PC-9 (cell line): ENCODE data around the gene MFAP3. TPM values are rescaled to one million over a fixed set of nuclear protein-coding genes. Genes with fewer than 3 reads are reported as not detected.

Experiments used
- BruUV-seq: library from RNA; stranded (reverse); fragments of 400-500 nt; replicated peaks from 2 replicates; lab custom pipeline; 2021; lab: Mats Ljungman, UMichigan
- CTCF ChIA-PET: fragments of 300-600 bp; sonication (Branson Sonifier 250); formaldehyde crosslinking; loops from one replicate; lab custom pipeline; 2022; ENCODE audit warnings: antibody characterized with exemption; lab: Charles Lee
- POLR2A ChIA-PET: fragments of 300-600 bp; sonication (Branson Sonifier 250); formaldehyde crosslinking; loops from one replicate; lab custom pipeline; 2022; ENCODE audit warnings: antibody characterized with exemption; ENCODE audit not compliant: unreplicated experiment; lab: Charles Lee
- DNase-seq, 2 experiments: peaks; one replicate each; pipeline versions ENCODE4 v3.0.0 to v3.0.0-alpha.2; 2015 to 2022; ENCODE audit warnings: mixed read lengths in 1 of 2
- H2AFZ ChIP-seq: fragments of 200-600 bp; sonication (generic); 2 replicates; pipeline ENCODE4 v1.8.1; 2017; ENCODE audit warnings: antibody characterized with exemption
- H3F3A ChIP-seq: fragments of 200-600 bp; sonication (generic); 2 replicates; pipeline ENCODE4 v1.8.1; 2017; ENCODE audit warnings: antibody characterized with exemption, mild to moderate bottlenecking, low read depth; ENCODE audit not compliant: insufficient read depth
- H3K27ac ChIP-seq: fragments of 200-600 bp; sonication (generic); 2 replicates; pipeline ENCODE4 v1.6.1; 2016; ENCODE audit warnings: mixed run types
- H3K27me3 ChIP-seq: fragments of 200-600 bp; sonication (generic); 2 replicates; pipeline ENCODE4 v1.6.1; 2016; ENCODE audit warnings: low read depth, mixed run types; ENCODE audit not compliant: insufficient read depth
- H3K36me3 ChIP-seq: fragments of 200-600 bp; sonication (generic); 2 replicates; pipeline ENCODE4 v1.6.1; 2016; ENCODE audit warnings: low read depth, mixed run types
- H3K4me1 ChIP-seq: fragments of 200-600 bp; sonication (generic); replicated peaks from 2 replicates; pipeline ENCODE4 v1.6.1; 2016; ENCODE audit warnings: mixed run types; ENCODE audit not compliant: insufficient read depth
- H3K4me2 ChIP-seq: fragments of 200-600 bp; sonication (generic); 2 replicates; pipeline ENCODE4 v1.6.1; 2017; ENCODE audit warnings: mixed run types
- H3K4me3 ChIP-seq: fragments of 200-600 bp; sonication (generic); 2 replicates; pipeline ENCODE4 v1.6.1; 2016; ENCODE audit warnings: mixed run types
- H3K79me2 ChIP-seq: fragments of 200-600 bp; sonication (generic); 2 replicates; pipeline ENCODE4 v1.6.1; 2017; ENCODE audit warnings: low read depth, mixed run types
- H3K9me2 ChIP-seq: fragments of 200-600 bp; sonication (generic); 2 replicates; pipeline ENCODE4 v1.8.1; 2017; ENCODE audit warnings: mild to moderate bottlenecking; ENCODE audit not compliant: insufficient read depth
- H3K9me3 ChIP-seq: fragments of 200-600 bp; sonication (generic); 2 replicates; pipeline ENCODE4 v1.8.1; 2016; ENCODE audit warnings: low read depth; ENCODE audit not compliant: insufficient read depth
- H4K20me1 ChIP-seq: fragments of 200-600 bp; sonication (generic); 2 replicates; pipeline ENCODE4 v1.8.1; 2017; ENCODE audit not compliant: insufficient read depth
- EZH2 ChIP-seq: fragments of 200-600 bp; sonication (generic); IDR thresholded peaks from 2 replicates; pipeline ENCODE4 v1.8.0; 2017; ENCODE audit warnings: antibody characterized with exemption, low read depth
- intact Hi-C: fragments of 100-400 bp; cut with micrococcal nuclease; formaldehyde crosslinking; loops from one replicate; pipeline ENCODE4 v1.10.0; 2022; ENCODE audit not compliant: unreplicated experiment
- total RNA-seq: library from RNA; stranded (reverse); gene quantifications from 2 replicates; pipeline ENCODE4 v1.2.3, GENCODE V29; 2021
- TF ChIP-seq, protein P1 (sequence below): fragments of 200-600 bp; sonication (generic); conservative IDR thresholded peaks from 2 replicates; pipeline ENCODE4 v1.6.1; 2017; ENCODE audit warnings: mixed run types, antibody characterized with exemption, mild to moderate bottlenecking, moderate library complexity

MFAP3 gene
- total RNA-seq, 1 experiment from 2014 or later = 29.3 TPM

- Histone ChIP-seq H3K79me2 (peaks cover 39% of the 10 kb centered on the region), H4K20me1 (no peaks in the 10 kb centered on the region), H3K27me3 (no peaks in the 10 kb centered on the region), H3K9me2 (no peaks in the 10 kb centered on the region), H3K4me3 (peak overlapping the region; percentile 85), H3F3A (peaks cover 11% of the 10 kb centered on the region), H3K9me3 (no peaks in the 10 kb centered on the region), H3K27ac (no peak overlapping the region; the same call in 1 of the 2 replicates), H3K4me1 (peaks cover 20% of the 10 kb centered on the region), H2AFZ (peak overlapping the region; percentile 98), H3K36me3 (no peaks in the 10 kb centered on the region), H3K4me2 (peak overlapping the region; percentile 97)
- ChIA-PET POLR2A (interaction anchor here (0.5 to 1.0 kb wide), 4 partner anchors 15 to 499 kb away, joined by 3 to 19 read pairs (median 4); no protein-coding TSS in a partner anchor), CTCF (interaction anchor here (0.7 to 1.1 kb wide), 2 partner anchors 65 to 151 kb away, joined by 3 read pairs; partner anchors contain the start of gene GALNT10)
- intact Hi-C loops = loop anchor here (2.0 kb wide), 1 partner anchor 19 kb away; no protein-coding TSS in a partner anchor
- DNase-seq = no peak
- TF ChIP-seq EZH2 = no peak
- TF ChIP-seq, protein P1, sequence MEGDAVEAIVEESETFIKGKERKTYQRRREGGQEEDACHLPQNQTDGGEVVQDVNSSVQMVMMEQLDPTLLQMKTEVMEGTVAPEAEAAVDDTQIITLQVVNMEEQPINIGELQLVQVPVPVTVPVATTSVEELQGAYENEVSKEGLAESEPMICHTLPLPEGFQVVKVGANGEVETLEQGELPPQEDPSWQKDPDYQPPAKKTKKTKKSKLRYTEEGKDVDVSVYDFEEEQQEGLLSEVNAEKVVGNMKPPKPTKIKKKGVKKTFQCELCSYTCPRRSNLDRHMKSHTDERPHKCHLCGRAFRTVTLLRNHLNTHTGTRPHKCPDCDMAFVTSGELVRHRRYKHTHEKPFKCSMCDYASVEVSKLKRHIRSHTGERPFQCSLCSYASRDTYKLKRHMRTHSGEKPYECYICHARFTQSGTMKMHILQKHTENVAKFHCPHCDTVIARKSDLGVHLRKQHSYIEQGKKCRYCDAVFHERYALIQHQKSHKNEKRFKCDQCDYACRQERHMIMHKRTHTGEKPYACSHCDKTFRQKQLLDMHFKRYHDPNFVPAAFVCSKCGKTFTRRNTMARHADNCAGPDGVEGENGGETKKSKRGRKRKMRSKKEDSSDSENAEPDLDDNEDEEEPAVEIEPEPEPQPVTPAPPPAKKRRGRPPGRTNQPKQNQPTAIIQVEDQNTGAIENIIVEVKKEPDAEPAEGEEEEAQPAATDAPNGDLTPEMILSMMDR = no peak
- BruUV-seq = TSS peak; percentile 75
Measured at GRCh38 chr5:154039458-154039829, 677 bp downstream of the MFAP3 start.

DNA sequence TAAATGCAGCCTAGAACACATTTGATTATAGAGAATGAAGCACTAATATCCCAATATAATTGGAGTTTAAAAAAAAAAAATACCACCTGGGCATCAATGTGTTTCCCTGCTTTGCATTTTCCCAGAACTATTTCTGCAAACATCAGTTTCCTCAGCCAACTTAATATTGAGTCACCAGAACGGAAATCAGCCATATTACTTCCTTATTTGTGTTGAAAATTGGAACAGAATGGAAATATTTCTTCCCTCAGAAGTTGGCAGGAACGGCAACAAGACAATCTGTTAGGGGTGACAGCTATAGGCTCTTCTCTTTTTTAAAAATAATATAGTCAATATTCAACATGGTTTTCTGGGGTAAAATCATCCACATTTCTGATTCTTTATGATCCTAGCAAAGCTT is 4.0 kb downstream of the MFAP3 start:
- H3K9me2 ChIP-seq = no peaks in the 10 kb centered on the region
- ChIA-PET CTCF (no interaction called here), POLR2A (no interaction called here)
- DNase-seq = no peak
- no peak overlapping the region for H3K4me3 ChIP-seq
- BruUV-seq = no TSS peak
- H3K9me3 ChIP-seq = no peaks in the 10 kb centered on the region
- peaks cover 11% of the 10 kb centered on the region for H3K4me1 ChIP-seq
- H2AFZ ChIP-seq = no peak overlapping the region
- intact Hi-C loops = no loop called here
- H3K27me3 ChIP-seq = no peaks in the 10 kb centered on the region
- no peak overlapping the region for H3K27ac ChIP-seq
- peaks cover 32% of the 10 kb centered on the region for H3K79me2 ChIP-seq
- TF ChIP-seq, protein P1 = no peak
- no peak for TF ChIP-seq EZH2
- peaks cover 11% of the 10 kb centered on the region; the same call in 1 of the 2 replicates for H4K20me1 ChIP-seq
- no peaks in the 10 kb centered on the region for H3K36me3 ChIP-seq
- H3F3A ChIP-seq = peaks cover 8% of the 10 kb centered on the region
- no peak overlapping the region for H3K4me2 ChIP-seq

GRCh38 chr5:154044099-154044498 is 5.3 kb downstream of the MFAP3 start:
- Histone ChIP-seq H3K9me2 (no peaks in the 10 kb centered on the region), H3K36me3 (no peaks in the 10 kb centered on the region), H3K9me3 (no peaks in the 10 kb centered on the region), H3K4me1 (peaks cover 10% of the 10 kb centered on the region), H2AFZ (no peak overlapping the region), H3K79me2 (peaks cover 29% of the 10 kb centered on the region), H3F3A (no peaks in the 10 kb centered on the region), H3K27ac (no peak overlapping the region), H3K4me3 (no peak overlapping the region), H3K4me2 (no peak overlapping the region), H3K27me3 (no peaks in the 10 kb centered on the region), H4K20me1 (peaks cover 11% of the 10 kb centered on the region; the same call in 1 of the 2 replicates)
- CTCF ChIA-PET = no interaction called here
- intact Hi-C loops = no loop called here
- POLR2A ChIA-PET = no interaction called here
- TF ChIP-seq EZH2 = no peak
- TF ChIP-seq, protein P1 = no peak
- no TSS peak for BruUV-seq
- DNase-seq = no peak
